Measurements from ENCODE around the gene CSF3.

Gene CSF3

DNA sequence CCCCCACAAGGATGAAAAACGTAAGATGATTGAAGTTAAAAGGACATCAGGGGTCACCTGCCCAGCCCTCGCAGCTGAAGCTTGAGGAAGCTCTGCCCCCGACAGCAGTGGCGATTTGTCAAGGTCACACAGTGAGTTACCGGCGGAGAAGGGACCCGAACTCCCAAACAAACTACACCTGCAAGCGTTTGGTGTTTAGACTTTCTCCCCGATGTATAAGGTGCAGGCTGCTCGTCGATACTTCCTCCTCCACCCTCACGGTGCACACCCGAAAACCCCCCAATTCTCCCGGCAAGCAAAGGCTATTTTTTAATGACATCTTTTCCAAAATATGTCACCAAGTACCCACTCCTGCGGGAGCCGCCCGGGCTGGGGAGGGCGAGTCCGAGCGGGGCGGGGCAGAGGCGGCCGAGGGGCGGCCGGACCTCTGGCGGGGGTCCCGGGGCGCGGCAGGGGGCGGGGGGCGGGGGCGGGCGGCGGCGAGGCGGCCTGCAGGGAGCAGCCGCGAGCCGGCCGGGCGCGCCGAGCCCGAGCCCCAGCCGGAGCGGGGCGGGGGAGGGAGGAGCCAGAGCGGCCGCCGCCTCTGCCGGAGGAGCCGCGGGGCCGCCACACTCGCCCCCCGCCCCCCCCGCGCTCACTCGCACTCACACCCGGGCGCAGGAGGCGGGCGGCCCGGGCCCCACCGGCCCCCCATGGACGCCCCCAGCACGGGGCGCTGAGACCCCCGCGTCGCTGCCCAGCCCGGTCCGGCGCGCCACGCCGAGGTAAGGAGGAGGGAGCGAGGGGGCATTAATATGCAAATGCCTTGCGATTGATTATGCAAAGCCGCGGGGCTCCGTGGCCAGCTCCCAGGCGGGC lies 47.3 kb downstream of the CSF3 start, which contains the start of gene THRA:
Gene THRA (plus strand): TSS at position 637 of the 858 bp plus-strand sequence. CDS start 11,524 bp downstream, outside the sequence.
- DNase-seq (ENCODE audit: low spot score), result peak; percentile 61

DNA sequence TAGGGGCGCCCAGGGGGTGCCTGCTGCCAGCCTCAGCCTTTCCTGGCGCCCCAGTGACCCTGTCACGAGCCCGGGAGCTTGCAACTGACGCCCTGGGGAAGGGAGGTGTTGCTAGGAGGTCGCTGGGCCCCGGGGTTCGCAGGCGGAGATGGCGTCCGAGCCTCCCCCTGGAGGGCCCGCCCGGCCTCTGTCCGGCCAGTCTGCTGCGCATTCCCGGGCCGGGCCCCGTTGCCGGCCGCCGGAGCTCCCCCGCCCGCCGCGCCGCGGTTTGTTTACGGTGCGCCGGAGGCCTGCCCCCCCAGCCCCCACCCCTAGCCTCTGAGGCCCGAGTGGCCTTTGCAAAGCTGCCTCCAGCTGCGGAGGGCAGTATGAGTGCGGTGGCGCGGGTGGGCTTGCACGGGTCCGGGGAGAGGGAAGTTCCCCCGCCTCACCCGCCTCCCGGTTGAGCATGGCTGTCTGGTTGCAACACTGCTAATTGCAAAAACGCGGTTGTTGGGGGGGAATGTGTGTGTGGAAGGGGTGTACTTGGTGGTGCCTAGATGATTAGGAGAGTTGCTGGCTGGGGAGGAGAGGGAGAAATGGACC lies 48.0 kb downstream of the CSF3 start:
- DNase-seq (ENCODE audit: low spot score), result peak; percentile 16

DNA sequence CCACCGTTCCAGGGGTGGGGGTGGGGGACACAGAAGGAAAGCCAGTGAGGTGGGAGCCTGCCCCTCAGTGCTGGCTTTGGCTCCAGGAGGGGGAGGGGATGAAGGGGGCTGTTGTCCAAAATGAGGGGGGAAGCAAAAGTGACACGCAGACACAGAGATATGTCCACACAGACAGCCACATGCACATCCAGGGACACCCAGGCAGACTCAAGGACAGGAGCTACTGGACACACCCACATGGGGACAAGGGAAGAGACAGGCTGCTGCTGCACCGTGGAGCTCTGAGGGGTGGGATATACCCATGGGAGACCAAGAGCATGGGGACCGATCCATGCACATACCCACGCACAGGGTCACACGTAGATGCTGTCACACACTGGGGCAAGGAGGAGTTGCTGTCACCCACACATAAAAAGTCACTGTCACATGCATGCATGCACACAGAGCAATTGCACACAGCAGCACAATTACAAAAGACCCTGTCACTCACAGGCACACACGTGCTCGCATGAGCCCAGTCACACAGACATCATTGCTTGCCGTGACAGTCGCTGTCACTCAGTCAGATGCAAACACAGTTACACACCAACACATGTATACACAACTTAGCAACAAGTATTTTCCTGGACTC lies 48.8 kb downstream of the CSF3 start:
- DNase-seq (ENCODE audit: low spot score), result peak; percentile 16

DNA sequence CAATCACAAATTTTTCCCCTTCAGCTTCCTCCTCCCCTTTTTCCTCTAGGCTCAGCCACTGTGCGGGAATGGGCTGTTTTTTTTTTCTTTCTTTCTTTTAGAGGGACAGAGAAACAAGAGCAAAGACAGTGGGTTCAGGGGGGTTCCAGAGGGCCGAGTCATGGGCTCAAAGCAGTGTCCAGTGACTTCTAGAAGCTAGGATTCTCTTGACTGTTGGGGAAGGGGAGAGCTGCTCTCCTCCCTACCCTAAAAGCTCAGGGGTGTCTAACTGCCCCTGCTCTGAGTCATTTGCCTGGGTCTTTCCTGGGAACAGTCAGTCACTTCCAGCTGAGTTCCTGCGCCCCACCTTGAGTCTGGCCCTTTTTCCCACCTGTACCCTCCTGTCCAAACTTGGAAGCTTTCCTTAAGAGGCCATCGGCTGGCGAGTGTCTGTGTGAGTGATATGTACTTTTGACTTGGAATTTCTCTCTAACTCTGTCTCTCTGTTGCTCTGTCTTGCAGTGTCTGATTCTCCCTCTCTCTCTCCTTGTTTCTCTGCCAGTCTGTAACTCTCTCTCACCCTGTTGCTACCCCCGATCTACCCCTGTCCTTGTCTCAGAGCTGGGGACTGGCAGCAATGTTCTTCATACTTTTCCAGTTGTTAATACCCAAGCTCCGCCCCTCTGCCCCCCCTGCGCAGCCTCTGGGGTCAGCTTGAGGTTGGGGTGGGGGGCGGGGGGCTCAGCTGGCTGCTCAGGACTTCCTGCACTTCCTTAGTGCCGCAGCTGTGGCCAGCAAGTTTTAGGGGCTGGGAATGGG lies 49.9 kb downstream of the CSF3 start:
- DNase-seq (ENCODE audit: low spot score), result no peak

DNA sequence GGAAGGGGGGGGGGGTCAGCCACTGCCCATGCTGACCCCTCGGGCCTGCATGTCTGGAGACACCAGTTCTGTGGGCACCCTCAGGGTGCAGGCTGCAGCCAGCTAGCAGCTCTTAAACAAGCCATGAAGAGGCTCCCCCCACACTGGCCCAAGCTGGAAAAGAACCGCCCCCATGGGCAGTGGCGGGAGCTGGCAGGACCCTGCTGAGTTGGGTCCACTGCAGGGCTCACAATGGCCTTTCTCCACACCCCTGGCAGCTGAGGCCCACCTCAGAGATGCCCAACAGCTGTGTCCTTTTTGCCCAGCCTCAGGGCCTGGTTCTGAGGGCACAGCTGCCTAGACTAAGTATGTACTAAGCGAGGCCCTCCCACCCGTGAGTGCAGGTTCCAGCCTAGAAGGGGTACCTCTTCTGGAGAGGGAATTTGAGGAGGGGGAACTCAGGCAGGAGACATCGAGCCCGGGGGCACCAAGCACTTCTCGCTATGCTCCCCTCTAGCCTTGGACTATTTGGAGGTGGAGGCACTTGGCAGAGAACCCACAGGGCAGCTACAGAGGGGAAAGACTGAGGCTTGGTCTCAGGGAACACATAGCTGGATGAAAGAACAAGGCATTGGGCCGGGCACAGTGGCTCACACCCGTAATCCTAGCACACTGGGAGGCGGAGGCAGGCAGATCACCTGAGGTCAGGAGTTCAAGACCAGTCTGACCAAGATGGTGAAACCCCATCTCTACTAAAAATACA lies 50.7 kb downstream of the CSF3 start:
- DNase-seq (ENCODE audit: low spot score), result no peak
